Pulmonary artery endothelial cell (primary cell): ENCODE measurements around the gene RNF34. TPM values are rescaled to one million over a fixed set of nuclear protein-coding genes. Genes with fewer than 3 reads are reported as not detected.

Source experiments
- DNase-seq: peaks from one replicate; pipeline ENCODE4 v3.0.0-alpha.2; 2011; ENCODE audit warnings: low read depth, low spot score
- total RNA-seq: library from RNA; depleted of rRNA; stranded (reverse); fragments of >200 nt; gene quantifications from 2 replicates; pipeline ENCODE4 v1.2.3, GENCODE V29; 2014

The RNF34 gene
- total RNA-seq, 1 donor from 2014 or later = 122 TPM

- DNase-seq = no peak
Measured at GRCh38 chr12:121465921-121466793, 66.2 kb downstream of the RNF34 start.

GRCh38 chr12:121466794-121467637, 67.1 kb downstream of the RNF34 start:
- peak; percentile 27 for DNase-seq

GRCh38 chr12:121467638-121468498, 68.0 kb downstream of the RNF34 start:
- no peak for DNase-seq

- DNase-seq = no peak
Measured at GRCh38 chr12:121468499-121468801, 68.5 kb downstream of the RNF34 start.

GRCh38 chr12:121470751-121471150, 70.8 kb downstream of the RNF34 start:
- DNase-seq = no peak

GRCh38 chr12:121472150-121472905, 72.4 kb downstream of the RNF34 start:
- DNase-seq = no peak

Other genes starting within 250 kb of the RNF34 start
- gene P2RX4, start 190.0 kb upstream of the RNF34 start, total RNA-seq = 70.5 and 80.9 TPM in 2 replicates
- gene CAMKK2, start 103.4 kb upstream of the RNF34 start, total RNA-seq = 26.2 and 26.3 TPM in 2 replicates
- gene ANAPC5, start 47.7 kb upstream of the RNF34 start, total RNA-seq = 167 and 171 TPM in 2 replicates
- gene KDM2B, start 180.9 kb downstream of the RNF34 start, total RNA-seq = 27.8 and 30.5 TPM in 2 replicates
- gene ORAI1, start 226.4 kb downstream of the RNF34 start, total RNA-seq = 16.2 and 18.8 TPM in 2 replicates